Ishikawa (cell line): ENCODE measurements around the gene CDH13.

Source experiments
- EP300 ChIP-seq: IDR thresholded peaks from 2 replicates; pipeline ENCODE4 v1.6.1; 2012; ENCODE audit warnings: borderline replicate concordance
- MAX ChIP-seq: IDR thresholded peaks from 2 replicates; pipeline ENCODE4 v1.6.1; 2012
- RAD21 ChIP-seq: IDR thresholded peaks from 2 replicates; pipeline ENCODE4 v1.6.1; 2012; ENCODE audit warnings: low read depth
- REST ChIP-seq: IDR thresholded peaks from 2 replicates; pipeline ENCODE4 v1.6.1; 2012; ENCODE audit warnings: low read depth, mild to moderate bottlenecking
- TAF1 ChIP-seq: IDR thresholded peaks from 2 replicates; pipeline ENCODE4 v1.6.1; 2012; ENCODE audit warnings: low read depth, mild to moderate bottlenecking
- YY1 ChIP-seq: IDR thresholded peaks from 2 replicates; pipeline ENCODE4 v1.6.1; 2012; ENCODE audit warnings: low read depth

- TF ChIP-seq RAD21 (no peak), MAX (no peak), TAF1 (no peak), YY1 (no peak), EP300 (no peak), REST (no peak)
These were observed 14.7 kb downstream of the CDH13 start for GRCh38 chr16:82641336-82641984.
